HepG2 (cell line): Measurements from ENCODE around the gene PHF5A. TPM values are rescaled to one million over a fixed set of nuclear protein-coding genes. Genes with fewer than 3 reads are reported as not detected.

Experiments used
- ARNT ChIP-seq: fragments of 450-650 bp; IDR thresholded peaks from 2 replicates; pipeline ENCODE4 v1.6.1; 2017
- BCL3 ChIP-seq: sonication (generic); formaldehyde crosslinking; IDR thresholded peaks from 2 replicates; pipeline ENCODE4 v1.5.1; 2020; ENCODE audit warnings: mild to moderate bottlenecking, missing genetic modification reagents, moderate library complexity
- DNMT3B ChIP-seq: conservative IDR thresholded peaks from 2 replicates; pipeline ENCODE4 v1.6.1; 2016; ENCODE audit warnings: missing biosample characterization, control low read depth
- FOXK2 ChIP-seq: fragments of 450-650 bp; IDR thresholded peaks from 2 replicates; pipeline ENCODE4 v1.6.1; 2016
- GMEB1 ChIP-seq: sonication (generic); formaldehyde crosslinking; IDR thresholded peaks from 2 replicates; pipeline ENCODE4 v1.5.1; 2020; ENCODE audit warnings: missing genetic modification reagents, mild to moderate bottlenecking, borderline replicate concordance
- GTF2F1 ChIP-seq: fragments of 150-350 bp; IDR thresholded peaks from 2 replicates; pipeline ENCODE4 v1.6.1; 2014; ENCODE audit warnings: low read length
- HNRNPH1 ChIP-seq: fragments of 200-400 bp; formaldehyde crosslinking; optimal IDR thresholded peaks from 2 replicates; pipeline ENCODE3; 2017; ENCODE audit warnings: mild to moderate bottlenecking, low read depth, low read length
- HOXD1 ChIP-seq: sonication (generic); formaldehyde crosslinking; IDR thresholded peaks from 2 replicates; pipeline ENCODE4 v1.5.0; 2020; ENCODE audit warnings: missing genetic modification reagents
- NR2C2 ChIP-seq: sonication (generic); formaldehyde crosslinking; IDR thresholded peaks from 2 replicates; pipeline ENCODE4 v1.4.0; 2020; ENCODE audit warnings: missing genetic modification reagents, mild to moderate bottlenecking, moderate library complexity, borderline replicate concordance
- SETDB1 ChIP-seq: sonication (generic); formaldehyde crosslinking; IDR thresholded peaks from 2 replicates; pipeline ENCODE4 v1.5.1; 2020; ENCODE audit warnings: missing genetic modification reagents, mild to moderate bottlenecking, borderline replicate concordance
- SNAPC5 ChIP-seq: sonication (generic); formaldehyde crosslinking; IDR thresholded peaks from 2 replicates; pipeline ENCODE4 v1.8.1; 2023; ENCODE audit warnings: mild to moderate bottlenecking, missing genetic modification reagents, borderline replicate concordance
- THAP11 ChIP-seq: IDR thresholded peaks from 2 replicates; pipeline ENCODE4 v1.6.1; 2016; ENCODE audit warnings: missing biosample characterization, missing genetic modification reagents
- WIZ ChIP-seq: sonication (generic); formaldehyde crosslinking; IDR thresholded peaks from 2 replicates; pipeline ENCODE4 v1.5.1; 2020; ENCODE audit warnings: mild to moderate bottlenecking, missing genetic modification reagents
- ZBTB14 ChIP-seq: sonication (generic); formaldehyde crosslinking; IDR thresholded peaks from 2 replicates; pipeline ENCODE4 v1.4.0; 2020; ENCODE audit warnings: missing genetic modification reagents
- ZBTB39 ChIP-seq: sonication (generic); formaldehyde crosslinking; IDR thresholded peaks from 2 replicates; pipeline ENCODE4 v1.5.0; 2020; ENCODE audit warnings: missing genetic modification reagents
- ZFAT ChIP-seq: sonication (generic); formaldehyde crosslinking; conservative IDR thresholded peaks from 2 replicates; pipeline ENCODE4 v1.8.1; 2023; ENCODE audit warnings: missing genetic modification reagents, inconsistent platforms
- ZNF274 ChIP-seq: sonication (generic); formaldehyde crosslinking; IDR thresholded peaks from 2 replicates; pipeline ENCODE4 v1.5.1; 2020; ENCODE audit warnings: mild to moderate bottlenecking, missing genetic modification reagents
- ZNF383 ChIP-seq: sonication (generic); formaldehyde crosslinking; IDR thresholded peaks from 2 replicates; pipeline ENCODE4 v1.4.0; 2020; ENCODE audit warnings: missing genetic modification reagents, mild to moderate bottlenecking, borderline replicate concordance
- ZNF549 ChIP-seq: sonication (generic); formaldehyde crosslinking; IDR thresholded peaks from 2 replicates; pipeline ENCODE4 v1.5.0; 2020; ENCODE audit warnings: missing genetic modification reagents
- ZNF747 ChIP-seq: sonication (generic); formaldehyde crosslinking; IDR thresholded peaks from 2 replicates; pipeline ENCODE4 v1.8.1; 2023; ENCODE audit warnings: missing genetic modification reagents, mild to moderate bottlenecking, borderline replicate concordance
- ZNF800 ChIP-seq: sonication (generic); formaldehyde crosslinking; IDR thresholded peaks from 2 replicates; pipeline ENCODE4 v1.4.0; 2020; ENCODE audit warnings: missing genetic modification reagents
- polyA plus RNA-seq, 8 experiments: library from polyadenylated mRNA; depleted of rRNA in 3 of 8; stranded (reverse) in 7 of 8; unstranded in 1 of 8; fragments of >200 nt; fragmentation: Illumina TruSeq in 4 of 8; extraction: Trizol in 4 of 8; gene quantifications; 2 replicates each; pipeline versions ENCODE4 v1.2.1 to v1.2.3, GENCODE V29; 2011 to 2016; ENCODE audit warnings: low read depth in 4 of 8, missing spikeins in 1 of 8, mixed read lengths in 1 of 8; ENCODE audit not compliant: insufficient read depth in 1 of 8
- total RNA-seq, 5 experiments: library from RNA; depleted of rRNA; stranded (reverse); fragments of >200 nt; fragmentation: Illumina TruSeq; extraction: Trizol; gene quantifications; 2 replicates each; pipeline ENCODE4 v1.2.3, GENCODE V29; 2016; ENCODE audit warnings: low read depth in 1 of 5

PHF5A gene
- total and polyA plus RNA-seq, 2 of the 13 experiments (the other 11 are each of a cell fraction or from before 2014, with no cell fraction given): 56.6 to 105 TPM

GRCh38 chr22:41469218-41469851, 843 bp upstream of the PHF5A start (continued):
- TF ChIP-seq ZBTB39 (CRISPR knock-in tag) (no peak), ARNT (no peak), GMEB1 (CRISPR knock-in tag) (peak; percentile 33; the same call in 1 of the 2 replicates), SETDB1 (CRISPR knock-in tag) (no peak), ZNF274 (CRISPR knock-in tag) (no peak), ZNF800 (no peak), GTF2F1 (no peak), FOXK2 (no peak), BCL3 (CRISPR knock-in tag) (0 out of 2 replicates have a peak, but pooled peaks have one; percentile 67), DNMT3B (CRISPR knock-in tag) (no peak), THAP11 (no peak), HOXD1 (CRISPR knock-in tag) (no peak), ZNF747 (CRISPR knock-in tag) (no peak), SNAPC5 (CRISPR knock-in tag) (no peak), ZNF549 (CRISPR knock-in tag) (no peak), HNRNPH1 (no peak), NR2C2 (CRISPR knock-in tag) (no peak), ZBTB14 (CRISPR knock-in tag) (no peak), ZNF383 (CRISPR knock-in tag) (no peak; the same call in 1 of the 2 replicates), WIZ (peak; percentile 59; the same call in 1 of the 2 replicates), ZFAT (CRISPR knock-in tag) (no peak)
